Measurements from ENCODE around the gene KXD1.
"Not testable (repeated sequence)": the region's sequence is repeated elsewhere in the genome, so short reads cannot be mapped to it uniquely, and the experiment has no call there.

The KXD1 gene

DNA sequence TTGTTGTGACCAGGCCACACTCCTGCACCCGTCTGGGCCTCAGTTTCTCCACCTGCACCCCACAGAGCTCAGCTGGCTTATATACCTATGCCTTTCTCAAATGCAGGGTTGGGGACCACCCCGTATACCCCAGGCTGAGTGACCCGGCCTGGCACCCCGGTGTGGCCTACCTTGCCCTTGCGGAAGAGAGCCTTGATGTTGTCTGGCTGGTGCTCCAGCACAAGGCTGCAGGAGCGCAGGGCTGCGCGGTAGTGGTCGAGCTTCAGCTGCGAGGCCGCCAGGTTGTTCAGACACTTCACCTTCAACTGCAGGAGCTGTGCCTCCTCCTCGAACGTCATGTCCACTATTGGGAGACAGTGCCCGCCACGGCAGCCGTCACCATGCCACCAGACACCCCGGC lies 20.2 kb upstream of the KXD1 start:
- no peak for DNase-seq

DNA sequence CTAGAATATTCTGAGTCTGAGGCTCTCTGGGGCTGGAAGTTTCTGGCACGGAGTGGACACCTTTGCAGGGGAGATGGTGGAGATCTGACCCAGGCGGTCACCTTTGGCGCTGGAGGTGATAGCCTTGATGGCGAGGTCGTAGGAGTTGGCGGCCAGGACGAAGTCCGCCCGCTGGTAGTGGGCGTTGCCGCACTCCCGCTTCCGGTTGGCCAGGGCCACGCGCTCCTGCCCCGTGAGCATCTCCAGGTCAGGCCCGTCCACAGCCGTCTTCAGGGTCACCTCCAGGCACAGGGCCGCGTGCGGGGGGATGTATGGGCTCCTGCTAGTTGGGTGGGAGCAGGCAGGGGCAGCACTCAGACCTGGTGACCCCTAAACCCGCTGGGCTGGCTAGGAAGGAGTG lies 19.6 kb upstream of the KXD1 start:
- no peak for DNase-seq

DNA sequence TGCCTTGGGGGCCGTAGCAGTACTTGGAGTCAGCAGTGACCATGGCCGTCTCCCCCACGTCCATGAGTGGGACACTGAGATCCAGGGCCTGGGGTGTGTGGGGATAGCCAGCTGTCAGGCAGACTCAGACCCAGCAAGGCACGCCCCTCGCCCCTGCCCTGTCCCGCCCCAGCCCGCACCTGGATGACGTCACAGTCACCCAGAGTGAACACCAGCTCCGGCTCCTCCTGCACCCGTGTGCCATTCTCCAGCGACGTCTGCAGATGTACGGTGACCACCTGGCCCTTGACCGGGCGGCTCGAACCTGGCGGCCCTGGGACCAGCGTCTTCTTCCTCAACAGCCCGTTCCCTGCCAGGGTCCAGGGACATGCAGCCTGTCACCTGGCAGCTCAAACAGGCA lies 18.3 kb upstream of the KXD1 start:
- DNase-seq = no peak

DNA sequence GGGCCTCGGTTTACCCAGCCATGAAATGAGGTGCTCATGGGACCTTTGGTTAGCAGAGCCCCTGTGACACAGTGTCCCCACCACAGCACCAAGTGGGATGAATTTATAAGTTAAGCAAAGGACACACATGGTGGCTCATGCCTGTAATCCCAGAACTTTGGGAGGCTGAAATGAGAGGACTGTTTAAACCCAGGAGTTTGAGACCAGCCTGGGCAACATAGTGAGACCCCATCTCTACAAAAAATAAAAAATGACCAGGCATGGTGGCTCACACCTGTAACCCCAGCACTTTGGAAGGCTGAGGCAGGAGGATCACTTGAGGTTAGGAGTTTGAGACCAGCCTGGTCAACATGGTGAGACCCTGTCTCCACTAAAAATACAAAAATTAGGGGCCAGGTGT lies 17.5 kb upstream of the KXD1 start:
- DNase-seq = not testable (repeated sequence)

DNA sequence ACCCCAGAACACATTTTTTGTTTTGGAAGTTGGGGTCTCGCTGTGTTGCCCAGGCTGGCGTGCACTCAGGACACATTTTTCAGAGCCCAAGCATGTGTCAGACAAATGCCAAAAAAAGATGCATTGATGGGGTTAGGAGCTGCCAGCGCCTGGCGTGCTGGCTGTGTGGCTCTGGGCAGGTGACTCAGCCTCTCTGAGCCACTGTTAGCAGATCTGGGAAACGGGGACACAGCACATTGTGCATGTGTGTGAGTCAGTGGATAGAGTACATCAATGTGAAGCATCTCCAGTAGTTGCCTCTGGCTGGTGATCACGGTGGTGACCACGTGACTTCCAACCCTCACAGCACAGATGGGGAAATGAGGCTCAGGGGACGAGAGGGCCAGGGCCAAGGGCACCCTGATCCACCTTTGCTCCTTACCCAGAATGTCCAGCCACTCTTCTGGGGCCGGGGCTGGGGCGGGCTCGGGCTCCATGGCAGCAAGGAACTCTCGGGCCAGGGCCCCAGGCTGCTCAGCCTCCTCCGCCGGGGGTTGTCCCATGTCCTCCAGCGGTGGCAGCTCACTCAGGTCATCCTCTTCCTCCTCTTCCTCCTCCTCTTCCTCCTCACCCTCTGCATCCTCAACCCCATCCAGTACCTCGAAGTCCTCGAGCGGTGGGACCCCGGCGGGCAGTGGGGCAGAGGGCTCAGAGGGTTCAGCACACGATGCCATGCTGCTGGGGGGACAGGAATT lies 16.2 kb upstream of the KXD1 start:
- no peak for DNase-seq

DNA sequence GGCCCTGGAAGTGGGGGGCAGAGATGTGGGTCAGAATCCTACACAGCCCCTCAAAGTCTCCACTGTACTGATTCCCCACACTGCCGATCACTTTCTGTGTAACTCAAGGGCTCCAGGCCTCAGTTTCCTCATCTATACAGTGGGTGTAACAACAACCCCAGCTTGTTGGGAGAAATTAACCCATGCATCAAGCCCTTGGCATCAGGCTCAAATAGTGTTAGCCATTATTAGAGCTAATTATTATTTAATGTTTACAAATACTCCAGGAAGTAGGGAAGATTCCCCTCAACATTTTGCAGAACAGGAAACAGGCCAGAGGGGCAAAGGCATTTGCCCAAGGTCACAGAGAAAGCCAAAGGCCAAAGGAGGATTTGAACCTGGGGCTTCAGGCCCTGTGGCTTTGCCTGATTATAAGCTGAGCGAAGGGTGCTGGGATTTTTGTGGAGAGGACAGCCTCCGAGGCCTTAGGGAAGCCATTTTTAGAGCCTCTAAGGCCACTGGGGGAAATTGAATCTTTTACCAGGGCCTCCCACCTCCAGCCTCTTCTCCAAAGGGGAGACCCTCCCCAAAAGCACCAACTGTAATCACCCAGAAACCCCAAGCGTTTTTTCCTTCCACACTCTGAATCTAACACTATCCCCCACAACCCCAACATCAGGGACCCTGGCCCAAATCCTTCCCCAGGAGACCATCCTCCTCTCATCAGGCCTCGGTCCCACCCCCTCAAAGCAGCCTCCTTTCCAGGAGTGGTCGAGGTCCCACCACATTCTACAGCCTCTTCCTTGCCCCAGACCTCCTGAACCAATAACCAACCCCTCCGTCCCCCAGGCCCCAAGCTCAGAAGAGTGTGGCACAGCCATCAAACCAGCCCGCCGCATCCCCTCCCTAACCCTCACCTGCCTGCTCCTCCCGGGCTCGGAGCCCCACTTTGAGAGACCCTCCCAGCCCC lies 15.4 kb upstream of the KXD1 start:
- DNase-seq = no peak

DNA sequence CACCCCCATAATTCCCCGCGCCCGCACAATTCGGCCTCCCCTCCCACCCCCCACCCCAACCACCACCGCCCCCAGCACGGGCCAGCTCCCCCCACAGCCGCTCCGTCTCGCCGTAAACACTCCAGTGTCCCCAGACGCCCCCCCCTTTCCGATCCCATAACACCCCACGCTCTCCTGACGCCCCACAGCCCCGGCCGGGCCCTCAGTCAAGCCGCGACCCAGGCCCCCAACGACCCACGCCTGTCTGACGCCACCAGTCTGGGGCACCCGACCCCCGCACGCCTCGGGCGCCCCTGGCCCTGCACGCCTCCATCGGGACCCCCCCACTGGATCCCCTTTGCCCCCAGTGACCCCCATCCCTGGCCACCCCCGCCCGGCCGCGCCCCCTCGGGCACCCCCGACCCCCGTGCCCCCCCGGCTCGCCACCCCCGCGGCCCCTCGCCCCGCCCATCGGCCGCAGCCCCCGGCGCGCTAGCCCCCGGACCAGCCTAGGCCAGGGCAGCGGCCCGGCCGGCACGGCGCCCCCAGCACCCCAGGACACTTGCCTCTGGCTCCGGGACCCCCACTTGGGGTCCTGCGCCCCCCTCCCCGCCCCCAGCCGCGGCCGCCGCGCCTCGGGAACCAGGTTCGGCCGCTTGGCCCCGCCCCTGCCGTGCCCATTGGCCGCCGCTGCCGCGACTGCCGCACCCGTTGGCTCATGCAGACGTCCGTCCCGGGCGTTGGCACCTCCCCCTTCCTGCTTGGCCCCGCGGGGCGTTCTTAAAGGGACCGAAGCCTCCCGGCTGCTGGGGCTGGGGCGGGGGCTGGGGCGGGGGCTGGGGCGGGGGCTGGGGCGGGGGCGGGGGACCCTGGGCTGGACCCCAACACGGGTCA lies 14.5 kb upstream of the KXD1 start, which contains the start of gene FKBP8:
Gene FKBP8, minus strand, starts transcription at position 633 of the 873 bp plus-strand sequence. CDS start 1,603 bp downstream, outside the sequence.
- DNase-seq = peak; percentile 95

DNA sequence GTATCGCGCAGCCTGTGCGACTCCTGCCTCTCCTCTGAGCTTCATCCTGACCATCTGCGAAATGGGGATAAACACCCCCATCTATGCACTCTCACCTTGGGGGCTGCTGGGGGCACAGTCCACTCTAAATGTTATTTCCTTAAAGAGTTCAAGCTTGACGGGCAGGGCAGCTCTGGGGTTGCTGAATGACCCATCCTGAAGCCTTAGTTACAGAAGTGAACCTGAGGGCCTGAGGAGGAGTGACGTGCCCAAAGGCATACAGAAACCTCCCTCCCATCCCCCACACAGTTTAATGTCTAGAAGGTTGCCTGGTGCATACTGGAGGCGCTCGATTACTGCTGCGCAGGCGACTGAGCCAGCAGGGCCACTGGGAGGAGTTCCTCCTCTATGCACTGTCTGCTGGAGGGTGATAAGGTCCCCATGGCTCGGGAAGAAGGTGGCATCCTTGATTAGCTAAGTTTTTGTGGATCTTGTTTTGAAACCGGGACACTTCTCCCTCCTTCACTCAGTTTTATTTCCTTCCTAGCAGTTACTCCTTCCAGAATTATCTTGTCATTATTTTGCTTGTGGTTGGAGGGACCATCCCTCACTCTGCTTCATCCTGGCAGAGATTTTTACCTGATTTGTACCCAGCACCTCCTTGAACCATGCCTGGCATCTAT lies 13.7 kb upstream of the KXD1 start:
- DNase-seq = peak; percentile 83

DNA sequence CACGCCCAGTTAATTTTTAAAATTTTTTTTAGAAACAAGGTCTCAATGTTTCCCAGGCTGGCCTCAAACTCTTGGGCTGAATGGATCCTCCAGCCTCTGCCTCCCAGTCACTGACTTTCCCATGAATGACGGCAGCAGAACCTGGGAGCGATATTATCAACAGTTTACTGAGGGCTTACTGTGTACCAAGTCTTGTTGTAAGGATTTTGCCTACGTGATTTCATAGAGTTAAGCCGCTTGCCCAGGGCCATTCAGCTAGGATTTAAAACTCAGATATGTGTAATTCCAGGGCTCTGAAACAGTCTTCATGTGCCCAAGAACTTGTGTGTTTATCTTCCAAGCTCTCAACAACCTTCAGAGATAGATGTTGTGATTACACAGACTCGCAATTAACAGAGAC lies 6.0 kb upstream of the KXD1 start:
- no peak for DNase-seq

DNA sequence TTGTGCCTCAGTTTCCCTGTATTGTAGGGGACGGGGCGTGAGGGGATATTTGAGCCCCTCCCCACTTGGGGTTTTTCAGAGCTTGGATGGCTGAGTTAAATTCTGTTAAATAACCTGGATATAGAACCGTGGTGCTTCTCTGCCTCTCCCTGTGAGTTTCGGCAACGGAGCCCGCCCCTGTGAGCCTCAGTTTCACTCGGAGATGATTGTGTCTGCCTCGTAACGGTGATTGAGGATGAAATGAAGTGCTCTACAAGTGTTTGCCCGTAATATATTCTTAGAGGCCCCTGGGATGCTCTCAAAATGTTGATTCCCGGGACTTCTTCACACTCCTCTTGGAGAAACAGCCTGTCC lies 509 bp downstream of the KXD1 start:
- no peak for DNase-seq

DNA sequence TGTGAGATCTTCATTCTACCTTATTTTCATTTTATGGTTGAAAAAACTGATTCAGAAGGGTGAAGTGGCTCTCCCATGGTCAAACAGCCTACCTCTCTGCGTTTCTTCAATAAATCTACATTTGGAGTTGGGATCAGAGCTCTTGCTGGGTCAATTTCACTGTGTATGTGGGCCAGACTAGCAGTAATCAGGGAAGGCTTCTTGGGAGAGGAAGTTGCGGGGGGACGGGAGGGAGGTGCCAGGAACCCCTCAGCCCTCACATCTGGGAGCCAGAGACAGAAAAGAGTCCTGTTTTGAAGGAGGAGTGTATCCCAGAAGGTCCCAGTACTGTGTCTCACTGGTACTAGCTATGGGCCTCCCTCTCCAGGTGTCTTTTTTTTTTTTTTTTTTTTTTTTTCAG lies 934 bp downstream of the KXD1 start:
- no peak for DNase-seq

DNA sequence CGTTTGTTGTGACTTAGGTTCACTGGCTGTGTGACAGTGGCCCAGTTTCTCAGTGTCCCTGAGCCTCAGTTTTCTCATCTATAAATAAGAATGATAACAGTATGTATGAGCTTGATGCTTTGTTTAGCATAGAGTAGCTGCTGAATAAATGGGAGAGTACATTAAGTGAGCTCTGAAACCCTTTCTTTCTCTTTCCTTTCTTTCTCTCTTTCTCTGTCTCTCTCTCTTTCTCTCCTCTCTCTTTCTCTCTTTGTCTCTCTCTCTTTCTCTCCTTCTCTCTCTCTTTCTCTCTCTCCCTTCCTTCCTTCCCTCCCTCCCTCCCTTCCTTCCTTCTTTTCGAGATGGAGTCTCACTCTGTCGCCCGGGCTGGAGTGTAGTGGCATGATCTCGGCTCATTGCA lies 2.0 kb downstream of the KXD1 start:
- DNase-seq = no peak

DNA sequence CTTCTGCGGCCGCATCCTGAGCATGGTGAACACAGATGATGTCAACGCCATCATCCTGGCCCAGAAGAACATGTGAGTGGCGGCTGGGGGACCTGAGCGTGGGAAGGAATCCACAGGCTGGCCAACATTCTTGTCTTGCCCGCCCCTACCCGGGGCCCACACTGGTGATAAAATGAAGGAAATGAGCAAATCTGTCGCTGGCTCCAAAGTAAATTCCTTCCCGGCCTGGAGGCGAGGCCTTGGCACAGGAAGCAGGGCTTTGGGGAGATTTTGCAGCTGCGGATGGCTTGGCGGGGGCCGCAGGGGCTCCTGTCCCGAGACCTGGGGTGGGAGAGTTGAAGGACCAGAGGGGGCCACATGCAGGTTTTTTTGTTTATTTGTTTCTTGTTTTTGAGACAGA lies 4.4 kb downstream of the KXD1 start:
- no peak for DNase-seq

DNA sequence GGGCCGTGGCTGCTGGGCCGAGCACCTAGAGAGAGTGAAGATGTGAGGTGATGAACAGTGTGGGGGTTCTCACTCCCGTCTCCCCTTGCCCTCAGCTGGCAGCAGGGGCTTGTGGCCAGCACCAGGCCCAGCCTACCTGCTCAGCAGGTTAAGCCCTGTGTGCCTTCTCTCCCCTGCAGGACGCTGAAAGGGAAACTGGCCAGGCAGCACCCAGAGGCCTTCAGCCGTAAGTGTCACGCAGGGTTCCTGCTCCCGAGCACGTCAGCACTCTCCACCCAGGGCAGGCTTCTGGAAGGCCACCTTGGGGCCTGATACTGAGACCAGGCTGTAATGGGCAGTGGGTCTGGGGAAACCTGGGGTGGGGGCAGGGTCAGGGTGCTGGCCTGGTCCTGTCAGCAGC lies 9.3 kb downstream of the KXD1 start:
- no peak for DNase-seq

DNA sequence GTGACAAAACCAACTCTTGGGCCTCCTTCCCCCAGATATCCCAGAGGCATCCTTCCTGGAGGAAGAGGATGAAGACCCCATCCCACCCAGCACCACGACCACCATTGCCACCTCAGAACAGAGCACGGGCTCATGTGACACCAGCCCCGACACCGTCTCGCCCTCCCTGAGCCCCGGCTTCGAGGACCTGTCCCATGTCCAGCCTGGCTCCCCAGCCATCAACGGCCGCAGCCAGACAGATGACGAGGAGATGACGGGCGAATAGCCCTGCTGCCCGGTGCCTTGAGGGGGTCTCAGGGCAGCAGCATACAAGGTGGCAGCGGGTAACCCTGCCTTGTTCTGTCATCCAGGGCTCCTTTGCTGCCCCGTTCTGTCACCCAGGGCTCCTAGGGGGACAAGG lies 10.7 kb downstream of the KXD1 start:
- DNase-seq = no peak

DNA sequence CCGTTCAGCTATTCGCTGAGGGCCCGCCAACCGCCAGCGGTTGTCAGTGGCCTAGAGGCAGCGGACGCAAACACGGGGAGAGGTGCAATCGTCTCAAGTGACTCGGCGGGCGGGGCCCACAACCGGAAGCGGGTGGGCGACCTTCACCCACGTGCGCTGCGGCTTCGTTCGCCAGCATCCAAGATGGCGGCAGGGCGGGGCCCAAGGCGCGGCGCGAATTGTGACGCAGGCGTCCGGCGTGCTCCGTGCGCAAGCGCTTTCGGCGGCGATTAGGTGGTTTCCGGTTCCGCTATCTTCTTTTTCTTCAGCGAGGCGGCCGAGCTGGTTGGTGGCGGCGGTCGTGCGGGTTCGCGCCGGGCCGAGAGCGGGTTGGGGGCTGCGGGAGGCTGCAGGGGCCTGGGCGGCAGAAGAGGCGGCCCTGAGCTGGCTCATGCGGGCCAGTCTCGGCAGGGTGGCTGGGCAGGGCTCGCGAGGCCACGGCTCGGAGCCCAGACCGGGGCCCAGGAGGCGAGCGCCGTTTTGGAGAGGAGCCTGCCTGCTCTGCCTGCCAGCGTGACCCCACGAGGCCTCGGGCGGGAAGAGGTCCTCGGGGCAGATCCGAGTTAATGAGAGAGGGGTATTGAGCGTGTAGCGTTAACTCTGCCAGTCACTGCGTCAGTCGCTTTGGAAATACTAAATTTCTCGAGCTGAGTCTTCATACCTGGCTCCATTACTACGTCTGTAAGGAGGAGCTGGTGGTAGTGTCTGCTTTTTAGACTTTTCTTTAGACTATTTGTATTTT lies 14.1 kb downstream of the KXD1 start, which contains the start of gene UBA52:
Gene UBA52, plus strand, starts transcription at position 294 of the 781 bp plus-strand sequence. CDS start 1,444 bp downstream, outside the sequence.
- peak; percentile 99 for DNase-seq

DNA sequence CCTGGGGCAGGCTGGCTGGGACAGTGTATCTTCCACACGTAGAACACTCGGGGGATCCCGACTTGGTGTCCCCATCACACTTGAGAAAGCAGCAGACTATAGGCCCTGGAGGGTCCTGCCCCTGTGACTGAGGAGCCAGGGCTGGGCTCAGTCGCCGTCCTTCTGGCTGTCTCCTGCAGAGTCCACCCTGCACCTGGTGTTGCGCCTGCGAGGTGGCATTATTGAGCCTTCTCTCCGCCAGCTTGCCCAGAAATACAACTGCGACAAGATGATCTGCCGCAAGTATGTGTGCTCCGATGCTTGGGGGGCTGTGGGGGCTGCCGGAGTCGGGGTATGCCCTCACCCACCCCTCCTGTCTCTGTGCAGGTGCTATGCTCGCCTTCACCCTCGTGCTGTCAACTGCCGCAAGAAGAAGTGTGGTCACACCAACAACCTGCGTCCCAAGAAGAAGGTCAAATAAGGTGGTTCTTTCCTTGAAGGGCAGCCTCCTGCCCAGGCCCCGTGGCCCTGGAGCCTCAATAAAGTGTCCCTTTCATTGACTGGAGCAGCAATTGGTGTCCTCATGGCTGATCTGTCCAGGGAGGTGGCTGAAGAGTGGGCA lies 17.1 kb downstream of the KXD1 start:
- DNase-seq = no peak

DNA sequence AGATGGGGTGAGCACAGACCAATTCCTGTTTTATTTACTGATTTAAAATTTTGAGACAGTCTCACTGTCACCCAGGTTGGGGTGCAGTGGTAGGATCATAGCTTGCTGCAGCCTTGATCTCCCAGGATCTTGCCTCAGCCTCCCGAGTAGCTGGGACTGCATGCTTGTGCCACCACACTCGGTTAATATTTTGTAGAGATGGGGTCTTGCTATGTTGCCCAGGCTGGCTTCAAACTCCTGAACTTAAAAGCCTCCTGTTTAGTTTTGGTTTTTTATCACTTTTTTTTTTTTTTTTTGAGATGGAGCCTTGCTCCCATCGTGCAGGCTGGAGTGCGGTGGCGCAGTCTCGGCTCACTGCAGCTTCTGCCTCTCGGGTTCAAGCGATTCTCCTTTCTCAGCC lies 18.7 kb downstream of the KXD1 start:
- no peak for DNase-seq

DNA sequence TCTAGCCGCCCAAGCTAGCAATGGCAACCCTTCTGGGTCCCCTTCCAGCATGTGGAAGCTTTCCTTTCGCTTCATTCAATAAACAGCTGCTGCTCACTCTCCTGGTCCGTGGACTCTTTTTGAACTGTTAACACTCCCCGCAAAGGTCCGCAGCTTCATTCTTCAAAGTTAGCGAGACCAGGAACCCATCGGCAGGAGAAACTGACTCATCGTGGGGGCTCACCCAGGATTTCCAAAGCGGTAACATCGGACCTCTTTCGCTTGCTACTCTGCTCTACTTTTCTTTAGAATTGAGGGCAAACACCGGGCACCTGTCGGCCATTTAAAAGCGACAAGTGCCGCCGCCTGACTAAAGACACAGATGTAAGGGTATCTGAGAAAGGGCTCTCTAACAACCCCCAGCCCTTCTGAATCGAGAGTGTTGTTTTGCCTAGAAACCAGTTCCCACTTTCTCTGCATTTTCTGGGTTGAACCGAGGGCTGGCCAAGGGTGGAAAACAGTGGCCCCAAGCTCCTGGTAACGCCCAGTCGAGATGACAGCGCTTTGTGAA lies 19.8 kb downstream of the KXD1 start:
- DNase-seq = no peak

DNA sequence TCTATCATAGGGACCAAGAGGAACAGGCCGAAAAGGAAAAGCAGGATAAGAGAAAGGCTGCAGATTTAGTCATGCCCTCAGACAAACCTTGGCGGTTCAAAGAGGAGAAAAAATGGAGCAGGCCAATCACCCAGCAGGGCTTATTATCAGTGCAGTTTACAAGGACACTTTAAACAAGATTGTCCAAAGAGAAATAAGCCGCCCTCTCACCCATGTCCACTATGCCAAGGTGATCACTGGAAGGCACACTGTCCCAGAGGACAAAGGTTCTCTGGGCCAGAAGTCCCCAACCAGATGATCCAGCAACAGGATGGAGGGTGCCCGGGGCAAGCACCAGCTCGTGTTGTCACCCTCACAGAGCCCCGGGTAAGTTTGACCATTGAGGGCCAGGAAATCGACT lies 22.6 kb downstream of the KXD1 start:
- DNase-seq = no peak

DNA sequence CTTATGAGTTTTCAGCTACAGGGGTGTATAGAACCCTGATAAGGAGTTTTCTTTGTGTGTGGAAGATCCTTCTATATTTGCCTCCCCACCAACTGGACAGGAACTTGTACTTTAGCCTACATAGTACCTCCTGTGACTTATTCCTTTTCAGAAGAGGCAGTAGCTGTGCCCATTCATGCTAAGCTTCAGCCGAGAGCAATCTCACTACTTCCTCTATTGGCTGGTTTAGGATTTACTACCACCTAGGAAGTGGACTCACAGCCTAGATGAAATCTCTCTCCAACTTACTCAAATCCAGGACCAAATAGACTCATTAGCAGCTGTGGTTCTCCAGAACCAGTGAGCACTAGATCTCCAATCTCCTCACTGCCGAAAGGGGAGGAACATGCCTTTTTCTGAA lies 28.6 kb downstream of the KXD1 start:
- no peak for DNase-seq

Measured in stimulated activated CD4-positive, alpha-beta T cell treated with anti-CD3 and anti-CD28 coated beads, Interleukin-4, amount 100 ng/mL, for 24 hours (primary cell).